ENCODE results near the gene TRIO. TPM values are rescaled to one million over a fixed set of nuclear protein-coding genes. Genes with fewer than 3 reads are reported as not detected.

Gene TRIO
- total RNA-seq, 4 donors from 2014 or later, result 21.2 to 105 (median 47.6) TPM

DNA sequence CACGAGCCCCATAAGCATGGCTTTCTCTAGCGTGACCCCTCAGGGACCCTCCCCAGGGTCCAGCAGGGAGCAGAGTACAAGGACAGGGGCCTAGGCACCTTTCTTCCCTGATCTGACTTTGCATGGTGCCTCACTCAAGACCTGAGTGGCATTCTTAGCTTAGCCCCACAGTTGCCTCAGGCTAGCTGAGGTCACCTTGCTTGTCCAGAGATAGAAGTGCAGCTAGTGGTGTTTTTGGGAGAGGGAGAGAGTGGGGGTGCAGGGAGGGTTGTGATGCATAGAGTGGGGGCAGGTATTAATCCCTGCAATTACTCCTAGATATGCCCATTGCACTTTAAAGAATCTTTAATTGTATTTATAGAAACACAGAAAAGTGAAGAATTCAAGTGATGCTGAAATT lies 8.4 kb upstream of the TRIO start:
- H3K27me3 ChIP-seq, result peaks cover 0 to 20% (median 0%) of the 10 kb centered on the region in 4 donors
- H3K27ac ChIP-seq, result no peak overlapping the region
- no peak for DNase-seq
- no peaks in the 10 kb centered on the region for H3K9me3 ChIP-seq
- intact Hi-C loops (cut with DNase I), result no loop called here
- no peaks in the 10 kb centered on the region for H3K36me3 ChIP-seq
- H3K4me1 ChIP-seq, result no peaks in the 10 kb centered on the region
- no peak overlapping the region for H3K4me3 ChIP-seq
- no peak for TF ChIP-seq POLR2A (IDR thresholded peaks at IDR 0.05)
- TF ChIP-seq, protein P1, sequence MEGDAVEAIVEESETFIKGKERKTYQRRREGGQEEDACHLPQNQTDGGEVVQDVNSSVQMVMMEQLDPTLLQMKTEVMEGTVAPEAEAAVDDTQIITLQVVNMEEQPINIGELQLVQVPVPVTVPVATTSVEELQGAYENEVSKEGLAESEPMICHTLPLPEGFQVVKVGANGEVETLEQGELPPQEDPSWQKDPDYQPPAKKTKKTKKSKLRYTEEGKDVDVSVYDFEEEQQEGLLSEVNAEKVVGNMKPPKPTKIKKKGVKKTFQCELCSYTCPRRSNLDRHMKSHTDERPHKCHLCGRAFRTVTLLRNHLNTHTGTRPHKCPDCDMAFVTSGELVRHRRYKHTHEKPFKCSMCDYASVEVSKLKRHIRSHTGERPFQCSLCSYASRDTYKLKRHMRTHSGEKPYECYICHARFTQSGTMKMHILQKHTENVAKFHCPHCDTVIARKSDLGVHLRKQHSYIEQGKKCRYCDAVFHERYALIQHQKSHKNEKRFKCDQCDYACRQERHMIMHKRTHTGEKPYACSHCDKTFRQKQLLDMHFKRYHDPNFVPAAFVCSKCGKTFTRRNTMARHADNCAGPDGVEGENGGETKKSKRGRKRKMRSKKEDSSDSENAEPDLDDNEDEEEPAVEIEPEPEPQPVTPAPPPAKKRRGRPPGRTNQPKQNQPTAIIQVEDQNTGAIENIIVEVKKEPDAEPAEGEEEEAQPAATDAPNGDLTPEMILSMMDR (IDR thresholded peaks at IDR 0.05), result no peak
- 43 to 80% methylated on average over 1 of the region's 2 CpGs for whole genome bisulfite sequencing, 2 donors

DNA sequence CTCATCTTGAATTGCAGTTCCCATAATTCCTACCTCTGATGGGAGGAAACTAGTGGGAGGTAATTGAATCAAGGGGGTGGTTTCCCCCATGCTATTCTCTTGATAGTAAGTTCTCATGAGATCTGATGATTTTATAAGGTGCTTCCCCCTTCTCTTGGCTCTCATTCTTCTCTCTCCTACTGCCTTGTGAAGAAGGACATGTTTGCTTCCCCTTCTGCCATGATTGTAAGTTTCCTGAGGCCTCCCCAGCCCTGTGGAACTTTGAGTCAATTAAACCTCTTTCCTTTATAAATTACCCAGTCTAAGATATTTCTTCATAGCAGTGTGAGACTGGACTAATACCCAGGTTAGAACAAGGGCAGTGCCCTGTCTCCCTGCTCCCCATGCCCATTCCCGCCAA lies 7.5 kb upstream of the TRIO start:
- 100% methylated on average over 1 of the region's 1 CpG for WGBS, 2 donors
- no peak for DNase-seq
- Histone ChIP-seq H3K27ac (no peak overlapping the region), H3K36me3 (no peaks in the 10 kb centered on the region), H3K4me3 (no peak overlapping the region), H3K27me3 (peaks cover 0 to 20% (median 0%) of the 10 kb centered on the region in 4 donors), H3K4me1 (no peaks in the 10 kb centered on the region), H3K9me3 (no peaks in the 10 kb centered on the region)
- no peak for TF ChIP-seq POLR2A (IDR thresholded peaks at IDR 0.05)
- TF ChIP-seq, protein P1 (IDR thresholded peaks at IDR 0.05), result no peak
- intact Hi-C loops (cut with DNase I), result no loop called here

DNA sequence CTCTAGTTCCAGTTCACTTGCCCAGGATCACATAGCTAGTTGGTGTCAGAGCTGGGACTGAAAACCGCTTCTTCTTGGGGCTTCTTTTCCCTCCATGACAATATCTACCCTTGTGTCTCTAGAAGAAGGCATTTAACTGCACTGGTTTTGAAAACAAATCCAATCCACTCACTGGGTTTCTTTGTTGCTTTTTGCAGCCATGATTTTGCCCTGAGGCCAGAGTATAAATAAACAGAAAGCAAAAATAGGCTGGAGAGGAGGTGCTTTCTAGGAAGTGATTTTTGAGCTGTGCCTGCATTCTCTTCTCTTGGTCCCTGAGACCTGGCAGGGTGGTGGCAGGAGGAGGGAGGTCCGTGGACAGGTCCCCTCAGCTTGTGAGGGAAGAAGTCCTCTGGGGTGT lies 6.9 kb upstream of the TRIO start:
- Histone ChIP-seq H3K4me3 (no peak overlapping the region), H3K27ac (no peak overlapping the region), H3K27me3 (peaks cover 0 to 15% (median 0%) of the 10 kb centered on the region in 4 donors), H3K4me1 (no peaks in the 10 kb centered on the region), H3K36me3 (no peaks in the 10 kb centered on the region), H3K9me3 (no peaks in the 10 kb centered on the region)
- TF ChIP-seq, protein P1 (IDR thresholded peaks at IDR 0.05), result no peak
- TF ChIP-seq POLR2A (IDR thresholded peaks at IDR 0.05), result no peak
- DNase-seq, result no peak
- WGBS, 2 donors, result 50 to 83% methylated on average over 2 of the region's 2 CpGs
- intact Hi-C loops (cut with DNase I), result no loop called here

DNA sequence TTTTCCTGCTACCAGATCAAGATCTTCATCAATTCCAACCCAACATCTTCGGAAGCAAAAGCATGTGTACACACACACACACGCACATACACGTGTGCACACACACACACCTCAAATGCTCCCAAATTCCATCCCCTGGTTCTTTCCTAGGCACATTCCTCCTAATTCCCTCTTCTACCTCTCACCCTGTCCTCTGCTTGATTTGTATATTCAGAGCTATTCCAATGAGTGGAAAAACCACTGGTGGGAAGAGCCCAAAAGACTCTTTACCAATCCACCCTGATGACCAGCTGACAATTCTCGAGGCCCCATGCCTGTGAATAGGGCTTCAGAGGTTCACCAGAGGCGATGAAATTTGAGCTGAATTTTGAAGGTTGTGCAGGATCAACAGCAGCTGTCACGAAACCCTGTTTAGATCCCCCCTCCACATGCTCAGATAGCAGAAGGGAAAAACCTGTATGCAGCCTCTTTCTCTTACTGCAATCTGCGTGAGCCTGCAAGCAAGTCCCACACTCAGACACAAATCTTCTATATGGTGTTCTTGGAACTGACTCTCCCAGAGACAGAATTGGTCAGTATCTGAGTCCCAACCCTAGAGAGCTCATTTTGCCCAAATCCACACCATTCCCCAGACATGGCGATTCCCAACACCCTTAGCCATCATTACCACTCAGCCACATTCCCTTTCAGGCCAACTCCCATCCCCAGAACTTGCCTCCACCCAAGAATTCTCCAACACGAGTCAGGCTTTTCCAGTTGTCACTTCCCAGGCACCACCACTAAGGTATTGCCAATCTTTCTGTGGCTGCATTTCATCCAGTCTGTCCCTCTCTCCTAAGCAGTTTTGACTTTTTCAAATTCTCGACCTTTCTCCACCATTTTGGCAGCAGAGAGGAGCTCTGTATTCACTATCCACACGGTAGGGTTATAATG lies 4.3 kb upstream of the TRIO start:
- no peak for DNase-seq
- Histone ChIP-seq H3K27me3 (peaks cover 0 to 12% (median 0%) of the 10 kb centered on the region in 4 donors), H3K9me3 (no peaks in the 10 kb centered on the region), H3K4me1 (peaks cover 0 to 9% (median 4%) of the 10 kb centered on the region in 3 donors), H3K4me3 (no peak overlapping the region), H3K36me3 (no peaks in the 10 kb centered on the region), H3K27ac (no peak overlapping the region)
- 82 to 85% methylated on average over 10 to 11 of the region's 11 CpGs for WGBS, 2 donors
- TF ChIP-seq, protein P1 (IDR thresholded peaks at IDR 0.05), result no peak
- TF ChIP-seq POLR2A (IDR thresholded peaks at IDR 0.05), result no peak
- intact Hi-C loops (cut with DNase I), result no loop called here

DNA sequence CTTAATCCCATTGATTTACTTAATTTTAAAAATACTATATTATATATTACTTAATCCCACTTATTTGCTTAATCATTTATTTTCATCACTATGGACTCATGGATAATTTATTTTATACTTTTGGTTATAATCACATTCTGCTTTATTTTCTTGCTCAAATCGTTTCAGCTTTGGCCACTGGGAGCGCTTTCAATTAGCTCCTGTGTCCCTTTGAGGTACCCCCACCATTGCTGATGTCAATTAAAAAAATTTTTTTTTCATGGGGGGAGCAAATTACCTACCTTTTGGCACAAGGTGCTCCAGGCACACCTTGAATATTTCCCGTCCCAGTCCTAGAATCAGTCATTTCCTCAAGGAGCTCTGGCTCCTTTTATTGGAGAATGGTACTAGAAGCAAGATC lies 1.4 kb upstream of the TRIO start:
- Histone ChIP-seq H3K4me1 (peaks cover 6 to 36% (median 17%) of the 10 kb centered on the region in 3 donors), H3K36me3 (no peaks in the 10 kb centered on the region), H3K27ac (no peak overlapping the region), H3K27me3 (peaks cover 0 to 12% (median 0%) of the 10 kb centered on the region in 4 donors), H3K9me3 (no peaks in the 10 kb centered on the region), H3K4me3 (no peak overlapping the region)
- TF ChIP-seq POLR2A (IDR thresholded peaks at IDR 0.05), result no peak
- TF ChIP-seq, protein P1 (IDR thresholded peaks at IDR 0.05), result no peak
- DNase-seq, result no peak
- 79% methylated on average over 3 of the region's 3 CpGs for WGBS, 2 donors
- intact Hi-C loops (cut with DNase I), result loop anchor here (10.0 kb wide), 1 partner anchor 123 kb away; no protein-coding TSS in a partner anchor
